GM21723 (cell line): ENCODE measurements around the gene TPPP2.
"Not testable (repeated sequence)": the region's sequence is repeated elsewhere in the genome, so short reads cannot be mapped to it uniquely, and the experiment has no call there.

Source experiments
- ATAC-seq: cut with Tn5 transposase; IDR thresholded peaks from one replicate; pipeline ENCODE4 v1.9.1; 2021; ENCODE audit warnings: mild to moderate bottlenecking, moderate library complexity; ENCODE audit not compliant: unreplicated experiment

TPPP2 gene

DNA sequence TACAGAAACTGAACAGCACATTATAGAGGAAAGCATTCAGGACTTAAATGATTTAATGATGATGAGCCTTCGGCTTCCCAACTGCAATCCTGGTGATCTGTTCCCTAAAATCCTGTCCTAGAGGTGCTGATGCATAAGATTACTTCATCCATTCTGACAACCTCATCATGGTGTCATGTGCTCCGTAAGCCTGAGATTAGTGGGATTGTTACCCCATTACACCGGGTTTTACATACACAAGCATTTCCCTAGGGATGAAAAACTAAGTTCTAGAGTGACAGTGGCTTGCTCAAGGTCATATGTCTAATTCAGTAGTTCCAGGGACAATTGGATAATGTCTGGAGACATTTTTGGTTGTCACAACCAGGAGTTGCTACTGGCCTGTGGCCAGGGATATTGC, 7.1 kb downstream of the TPPP2 start:
- no peak for ATAC-seq

DNA sequence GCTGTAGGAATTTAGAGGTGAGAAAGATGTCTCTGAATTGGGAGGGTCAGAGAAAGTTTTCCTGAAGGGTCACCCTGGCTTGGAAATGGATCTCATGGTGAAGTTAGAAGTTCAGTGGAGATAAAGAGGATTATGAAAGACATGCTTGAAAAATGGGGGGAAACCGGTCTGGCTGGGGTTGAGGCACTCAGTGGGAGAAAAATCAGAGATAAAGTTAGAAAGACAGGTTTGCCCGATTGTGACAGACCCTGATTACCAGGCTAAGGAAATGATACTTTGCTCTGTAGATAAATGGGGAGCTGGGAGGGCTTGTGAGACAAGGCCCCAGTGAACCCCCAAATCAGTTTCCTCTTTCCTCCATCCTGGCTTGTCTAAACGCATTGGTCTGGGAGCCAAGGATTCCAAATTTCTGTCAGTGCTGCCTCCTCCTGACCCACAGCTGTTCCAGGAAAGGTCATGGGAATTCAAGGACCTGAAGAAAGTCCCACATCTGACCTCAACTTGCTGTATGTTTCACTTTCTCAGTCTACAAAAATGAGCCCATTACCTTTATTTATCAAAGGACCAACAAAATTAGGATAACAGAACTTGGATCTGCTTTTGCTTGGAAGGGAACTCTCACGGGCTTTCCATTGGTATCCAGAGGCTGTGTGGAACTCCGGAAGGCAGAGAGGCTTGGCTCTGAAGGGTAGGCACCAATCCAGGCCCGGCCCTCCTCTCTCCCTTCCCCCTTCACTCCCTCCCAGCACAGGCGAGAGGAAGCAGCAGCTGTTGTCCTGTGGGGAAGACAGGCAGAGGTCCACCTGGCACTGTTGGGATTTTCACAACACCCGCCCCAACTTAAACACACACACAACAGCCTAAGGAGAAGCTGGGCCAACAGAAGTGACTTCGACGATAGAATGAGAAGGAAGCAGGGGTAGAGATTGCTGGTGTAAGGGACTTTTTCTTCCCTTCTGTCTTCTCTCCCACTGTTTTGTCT, 8.7 kb downstream of the TPPP2 start:
- no peak for ATAC-seq

DNA sequence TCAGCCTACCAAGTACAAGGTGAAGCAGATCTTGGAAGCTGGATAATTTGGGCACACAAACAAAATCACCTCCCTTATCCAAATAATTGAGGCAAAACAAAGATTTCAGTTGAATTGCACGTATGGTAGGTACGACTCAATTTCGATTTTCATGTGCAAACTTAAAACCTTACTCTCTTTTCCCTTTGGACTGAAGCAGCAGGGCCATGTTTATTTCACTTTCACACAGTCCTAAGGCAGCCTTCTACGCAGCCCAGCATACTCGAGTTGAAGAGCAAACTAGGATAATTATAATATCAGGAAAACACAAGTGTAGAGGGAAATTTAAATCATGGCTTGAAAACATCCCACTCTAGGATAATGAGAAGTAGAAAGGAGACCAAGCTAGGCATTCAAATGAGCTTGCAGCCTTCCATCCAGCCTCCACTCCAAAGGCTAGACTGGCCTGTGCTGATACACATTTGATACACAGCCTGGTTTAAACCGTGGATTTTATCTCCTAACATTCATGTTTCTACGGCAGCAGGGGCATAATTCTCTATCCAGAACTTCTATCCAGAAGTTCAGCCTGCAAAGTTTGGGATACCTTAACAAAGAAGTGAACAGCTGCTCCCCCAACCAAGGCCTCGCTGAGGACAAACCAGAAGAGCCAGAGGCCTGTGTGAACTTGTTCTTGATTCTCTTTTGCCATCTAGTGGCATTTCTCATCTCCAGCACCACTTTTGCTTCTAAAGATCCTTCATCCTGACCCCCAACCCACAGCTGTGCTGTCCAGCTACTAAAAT, 9.8 kb downstream of the TPPP2 start:
- no peak for ATAC-seq

DNA sequence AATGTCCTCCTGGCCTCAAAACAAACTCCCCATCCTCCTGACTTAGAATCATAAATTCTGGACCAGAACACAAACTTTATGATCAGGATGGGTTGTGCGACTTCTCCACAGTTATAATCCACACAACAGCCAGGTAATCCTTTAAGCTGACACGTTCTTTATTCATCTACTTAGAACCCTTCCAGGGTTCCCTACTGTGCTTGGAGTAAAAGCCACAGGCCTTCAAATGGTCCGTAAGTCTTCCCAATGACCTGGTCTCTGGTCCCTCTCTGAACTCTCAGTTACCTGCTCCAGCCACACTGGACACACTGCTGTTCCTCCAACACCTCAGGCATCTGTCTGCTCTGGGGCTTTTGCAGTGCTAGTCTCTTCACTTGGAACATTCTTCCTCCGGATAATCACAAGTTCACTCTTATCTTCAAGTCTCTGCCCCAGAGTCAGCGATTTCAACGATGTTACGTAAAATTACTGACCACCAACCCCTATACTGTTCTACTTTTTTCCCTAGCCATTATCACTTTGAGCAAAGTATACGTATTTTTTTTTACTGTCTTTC, 10.4 kb downstream of the TPPP2 start:
- no peak for ATAC-seq

DNA sequence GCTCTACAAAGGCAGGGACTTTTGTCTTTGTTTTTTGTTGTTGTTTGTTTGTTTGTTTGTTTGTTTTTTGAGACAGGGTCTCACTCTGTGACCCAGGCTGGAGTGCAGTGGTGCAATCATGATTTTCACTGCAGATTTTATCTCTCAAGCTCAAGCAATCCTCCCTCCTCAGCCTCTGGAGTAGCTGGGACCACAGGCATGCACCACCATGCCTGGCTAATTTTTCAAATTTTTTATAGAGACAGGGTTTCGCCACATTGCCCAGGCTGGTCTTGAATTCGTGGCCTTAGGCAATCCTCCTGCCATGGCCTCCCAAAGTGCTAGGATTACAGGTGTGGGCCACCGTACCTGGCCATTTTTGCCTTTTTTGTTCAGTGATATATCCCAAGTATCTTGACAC, 10.9 kb downstream of the TPPP2 start:
- not testable (repeated sequence) for ATAC-seq

DNA sequence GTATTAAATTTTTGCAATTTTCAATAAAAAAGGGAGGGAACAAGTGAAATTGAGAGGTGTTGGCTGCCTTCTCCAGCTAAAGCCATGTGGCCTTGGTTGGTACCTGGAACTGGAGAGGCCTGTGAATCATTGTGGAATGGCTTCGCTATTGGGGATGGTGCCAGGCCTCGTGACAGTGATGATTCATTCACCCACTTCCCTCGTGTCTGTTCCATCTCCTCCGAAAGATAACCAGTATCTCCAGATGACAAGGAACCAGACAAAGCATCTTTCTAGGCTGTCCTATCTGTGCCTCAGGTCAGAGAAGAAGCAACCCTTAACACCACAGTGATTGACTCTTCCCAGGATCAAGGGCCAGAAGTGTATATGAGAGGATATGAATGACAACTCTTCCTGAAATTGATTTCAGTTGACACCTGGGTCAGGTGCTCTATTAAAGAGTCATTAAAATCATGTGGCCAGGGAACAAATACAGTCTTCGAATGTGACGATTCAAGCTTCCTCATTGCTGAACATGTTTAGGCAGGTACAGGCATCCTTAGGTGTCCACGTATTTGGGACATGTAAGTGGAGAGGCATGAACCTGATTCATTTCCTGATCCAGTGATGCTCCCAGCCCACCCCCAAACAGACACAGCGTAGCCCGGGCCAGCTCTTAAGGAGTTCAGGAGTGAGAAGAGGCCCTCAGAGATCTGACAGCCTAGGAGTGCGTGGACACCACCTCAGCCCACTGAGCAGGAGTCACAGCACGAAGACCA, 11.8 kb downstream of the TPPP2 start, which contains the start of gene RNASE7:
Gene RNASE7, plus strand, starts transcription at position 687 of the 758 bp plus-strand sequence. CDS start 631 bp downstream, outside the sequence.
- no peak for ATAC-seq

DNA sequence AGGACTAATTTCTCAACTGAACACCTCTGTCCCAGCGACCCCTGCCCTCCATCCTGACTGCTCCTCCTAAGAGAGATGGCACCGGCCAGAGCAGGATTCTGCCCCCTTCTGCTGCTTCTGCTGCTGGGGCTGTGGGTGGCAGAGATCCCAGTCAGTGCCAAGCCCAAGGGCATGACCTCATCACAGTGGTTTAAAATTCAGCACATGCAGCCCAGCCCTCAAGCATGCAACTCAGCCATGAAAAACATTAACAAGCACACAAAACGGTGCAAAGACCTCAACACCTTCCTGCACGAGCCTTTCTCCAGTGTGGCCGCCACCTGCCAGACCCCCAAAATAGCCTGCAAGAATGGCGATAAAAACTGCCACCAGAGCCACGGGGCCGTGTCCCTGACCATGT, 12.9 kb downstream of the TPPP2 start:
- no peak for ATAC-seq

DNA sequence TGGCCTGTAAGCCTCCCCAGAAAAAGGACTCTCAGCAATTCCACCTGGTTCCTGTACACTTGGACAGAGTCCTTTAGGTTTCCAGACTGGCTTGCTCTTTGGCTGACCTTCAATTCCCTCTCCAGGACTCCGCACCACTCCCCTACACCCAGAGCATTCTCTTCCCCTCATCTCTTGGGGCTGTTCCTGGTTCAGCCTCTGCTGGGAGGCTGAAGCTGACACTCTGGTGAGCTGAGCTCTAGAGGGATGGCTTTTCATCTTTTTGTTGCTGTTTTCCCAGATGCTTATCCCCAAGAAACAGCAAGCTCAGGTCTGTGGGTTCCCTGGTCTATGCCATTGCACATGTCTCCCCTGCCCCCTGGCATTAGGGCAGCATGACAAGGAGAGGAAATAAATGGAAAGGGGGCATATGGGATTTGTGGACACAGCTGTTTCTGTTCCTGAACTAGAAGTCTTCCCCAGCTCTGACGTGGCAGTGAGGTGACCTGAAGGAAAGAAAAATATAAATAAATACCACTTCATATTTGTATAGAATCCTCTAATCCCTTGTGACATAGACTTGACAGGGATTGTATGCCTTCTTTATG, 13.5 kb downstream of the TPPP2 start:
- no peak for ATAC-seq

DNA sequence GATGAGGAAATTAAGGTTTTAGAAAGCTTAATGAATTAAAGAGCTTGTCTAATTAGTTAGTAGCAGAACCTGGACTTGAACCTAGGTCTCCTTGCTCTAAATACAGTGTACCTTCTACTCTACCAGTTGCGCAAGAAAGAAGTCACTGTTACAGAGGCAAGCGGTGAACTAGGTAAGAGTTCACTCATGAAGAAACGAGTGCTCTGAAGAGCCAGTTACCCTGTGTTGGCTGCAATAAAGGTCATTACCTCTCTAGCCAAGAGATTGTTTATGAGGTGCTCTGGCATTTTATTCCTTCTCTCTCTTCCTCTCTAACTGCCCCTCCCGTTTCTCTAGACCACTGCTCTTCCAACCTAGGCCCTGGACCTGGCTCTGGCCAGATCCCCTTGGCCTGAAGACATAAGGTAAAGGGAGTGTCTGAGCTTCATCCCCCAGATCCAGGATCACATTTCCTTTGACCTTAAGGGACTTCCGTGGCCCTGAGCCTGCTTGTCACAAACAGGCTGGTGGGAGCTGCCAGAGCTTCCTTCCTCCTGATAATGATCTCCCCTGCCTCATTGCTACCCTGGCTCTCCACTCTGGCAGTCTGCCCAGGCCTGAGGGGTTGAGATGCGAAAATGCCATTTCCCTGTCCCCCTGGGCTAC, 14.1 kb downstream of the TPPP2 start:
- no peak for ATAC-seq

DNA sequence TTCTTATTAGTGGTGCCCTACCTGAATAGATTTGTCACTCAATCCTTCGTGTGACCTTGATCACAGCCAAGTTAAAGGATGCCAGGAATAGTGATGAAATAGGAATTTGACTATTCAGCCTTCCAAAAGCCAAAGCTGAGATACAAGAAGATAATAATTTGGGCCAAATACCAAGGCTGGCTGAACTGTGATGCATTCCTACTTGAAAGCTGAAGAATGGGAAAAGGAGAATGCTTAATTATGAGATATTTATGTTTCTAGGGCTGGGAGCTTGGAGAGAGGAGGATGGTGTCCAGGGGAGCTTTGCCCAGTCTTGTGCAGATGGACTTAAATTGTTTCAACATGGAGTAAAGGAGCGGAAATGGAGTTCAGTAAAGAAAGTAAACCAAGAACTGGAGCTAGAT, 17.4 kb downstream of the TPPP2 start:
- no peak for ATAC-seq

DNA sequence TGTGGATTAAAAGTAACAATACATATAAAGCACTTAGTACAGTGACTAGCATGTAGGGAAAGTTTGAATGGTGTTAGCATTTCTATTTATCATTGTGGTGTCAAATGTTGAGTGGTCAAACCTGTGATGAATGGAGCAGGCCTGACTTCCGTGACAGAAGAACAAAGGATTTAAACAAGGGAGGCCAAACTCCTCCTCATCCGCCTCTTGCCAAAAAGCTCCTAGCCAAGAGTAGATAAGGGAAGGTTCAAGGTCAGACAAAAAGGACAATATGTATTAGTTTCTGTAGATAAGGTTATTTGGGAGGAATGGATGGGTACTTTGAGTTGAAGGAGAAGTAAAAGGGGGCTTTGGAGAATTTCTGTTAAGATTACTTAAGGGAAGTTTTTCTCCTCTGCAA, 18.6 kb downstream of the TPPP2 start:
- ATAC-seq, result no peak

DNA sequence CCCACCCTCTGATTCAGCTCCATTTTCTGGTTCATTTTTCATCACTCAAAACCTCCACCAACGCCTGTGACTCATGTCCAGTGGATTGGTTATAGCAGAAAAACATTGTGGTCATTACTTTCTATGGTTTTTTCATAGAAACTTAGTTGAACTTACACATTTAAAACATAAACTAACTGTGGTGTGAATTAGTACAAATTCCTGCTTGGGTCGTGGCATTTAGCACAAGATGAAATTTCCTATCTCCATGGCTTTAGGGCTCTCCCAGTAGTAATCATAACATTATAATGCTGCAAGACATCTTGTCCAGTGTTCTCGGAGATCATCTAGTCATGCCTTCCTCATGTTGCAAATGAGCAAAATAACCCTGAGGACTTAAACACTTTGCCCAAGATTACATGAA, 19.3 kb downstream of the TPPP2 start:
- no peak for ATAC-seq

DNA sequence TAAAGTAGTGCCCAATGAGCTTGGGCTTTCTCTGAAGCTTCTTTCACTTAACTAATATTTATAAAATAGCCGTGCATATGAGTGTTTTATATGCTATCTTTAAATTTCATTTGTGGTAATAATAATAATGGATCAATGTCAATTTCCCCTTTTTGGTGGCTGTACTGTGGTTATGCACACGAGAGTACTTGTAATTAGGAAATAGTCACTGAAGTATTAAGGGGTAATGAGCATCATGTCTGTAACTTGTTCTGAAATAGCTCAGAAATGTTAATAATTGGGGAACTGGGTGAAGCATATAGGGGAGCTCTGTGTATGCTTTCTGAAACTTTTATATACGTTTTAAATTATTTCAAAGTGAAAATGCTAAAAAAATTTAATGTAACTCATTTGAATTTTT, 20.6 kb downstream of the TPPP2 start:
- ATAC-seq, result no peak

DNA sequence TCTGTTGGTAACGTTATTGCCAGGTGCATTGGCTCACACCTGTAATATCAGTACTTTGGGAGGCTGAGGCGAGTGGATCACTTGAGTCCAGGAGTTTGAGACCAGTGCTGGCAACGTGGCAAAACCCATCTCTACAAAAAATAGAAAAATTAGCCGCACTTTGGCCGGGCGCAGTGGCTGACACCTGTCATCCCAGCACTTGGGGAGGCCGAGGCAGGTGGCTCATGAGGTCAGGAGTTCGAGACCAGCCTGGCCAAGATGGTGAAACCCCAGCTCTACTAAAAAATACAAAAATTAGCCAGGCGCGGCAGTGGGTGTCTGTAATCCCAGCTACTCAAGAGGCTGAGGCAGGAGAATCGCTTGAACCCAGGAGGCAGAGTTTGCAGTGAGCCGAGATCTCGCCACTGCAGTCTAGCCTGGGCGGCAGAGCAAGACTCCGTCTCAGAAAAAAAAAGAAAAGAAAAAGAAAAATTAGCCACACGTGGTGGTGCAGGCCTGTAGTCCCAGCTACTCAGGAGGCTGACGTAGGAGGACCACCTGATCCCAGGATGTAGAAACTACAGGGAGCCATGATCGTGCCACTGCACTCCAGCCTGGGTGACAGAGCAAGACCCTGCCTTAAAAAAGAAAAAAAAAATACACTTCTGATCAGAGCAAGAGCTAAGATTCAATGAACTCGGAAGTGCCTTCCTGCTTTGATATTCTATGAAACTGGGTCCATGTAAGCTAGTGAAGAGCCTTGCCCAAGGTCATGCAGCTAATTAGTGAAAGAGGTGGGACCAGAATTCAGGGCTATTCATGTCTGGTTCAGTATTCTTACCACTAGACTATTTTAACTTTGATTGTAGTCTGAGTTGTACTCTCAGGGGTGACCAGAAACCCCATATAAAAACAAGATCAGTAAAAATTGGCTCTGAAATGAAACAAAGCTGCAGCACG, 23.4 kb downstream of the TPPP2 start:
- ATAC-seq, result no peak

DNA sequence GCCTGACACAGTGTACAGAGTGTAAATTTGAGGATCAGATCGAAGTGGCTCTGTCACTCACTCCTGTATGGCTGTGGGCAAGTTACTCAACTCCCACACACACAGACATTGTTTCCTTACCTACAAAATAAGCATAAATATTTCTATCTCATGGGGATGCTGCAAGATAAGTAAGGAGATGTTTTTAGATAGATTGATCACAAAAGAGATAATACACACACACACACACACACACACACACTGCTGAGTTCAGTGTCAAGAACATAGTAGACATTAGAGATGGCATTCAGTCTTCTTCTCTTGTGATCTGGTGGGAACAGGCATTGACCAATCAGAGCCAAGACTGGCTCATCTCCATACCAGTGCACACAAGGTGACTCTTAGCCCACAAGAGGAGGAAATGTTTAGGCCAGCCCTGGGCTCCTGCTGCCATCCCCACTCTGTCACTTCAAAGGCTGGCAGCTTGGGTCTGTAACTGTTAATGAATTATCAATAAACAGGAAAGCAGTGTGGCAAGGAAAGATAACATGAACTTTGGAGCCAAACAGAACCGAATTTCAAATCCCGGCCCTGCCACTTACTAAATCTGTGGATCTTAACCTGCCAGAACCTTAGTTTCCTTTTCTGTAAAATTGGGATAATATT, 24.2 kb downstream of the TPPP2 start:
- ATAC-seq, result no peak

DNA sequence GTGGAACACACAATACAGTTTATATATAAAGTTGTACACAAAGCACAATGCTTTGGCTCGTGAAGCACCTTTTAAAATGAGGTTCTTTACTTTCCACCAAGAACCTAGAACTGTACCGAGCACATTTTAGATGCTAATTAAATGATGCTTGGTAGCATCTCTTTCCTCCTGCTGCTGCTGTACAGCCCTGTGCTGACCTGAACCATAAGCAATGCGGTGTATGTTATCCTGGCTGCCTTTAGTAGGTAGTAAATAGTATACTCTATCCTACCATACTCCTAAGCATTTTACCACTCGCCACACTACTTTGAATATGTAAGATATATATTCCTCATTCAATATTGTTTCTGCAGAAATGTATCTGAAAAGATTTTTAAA, 24.7 kb downstream of the TPPP2 start:
- ATAC-seq, result no peak

DNA sequence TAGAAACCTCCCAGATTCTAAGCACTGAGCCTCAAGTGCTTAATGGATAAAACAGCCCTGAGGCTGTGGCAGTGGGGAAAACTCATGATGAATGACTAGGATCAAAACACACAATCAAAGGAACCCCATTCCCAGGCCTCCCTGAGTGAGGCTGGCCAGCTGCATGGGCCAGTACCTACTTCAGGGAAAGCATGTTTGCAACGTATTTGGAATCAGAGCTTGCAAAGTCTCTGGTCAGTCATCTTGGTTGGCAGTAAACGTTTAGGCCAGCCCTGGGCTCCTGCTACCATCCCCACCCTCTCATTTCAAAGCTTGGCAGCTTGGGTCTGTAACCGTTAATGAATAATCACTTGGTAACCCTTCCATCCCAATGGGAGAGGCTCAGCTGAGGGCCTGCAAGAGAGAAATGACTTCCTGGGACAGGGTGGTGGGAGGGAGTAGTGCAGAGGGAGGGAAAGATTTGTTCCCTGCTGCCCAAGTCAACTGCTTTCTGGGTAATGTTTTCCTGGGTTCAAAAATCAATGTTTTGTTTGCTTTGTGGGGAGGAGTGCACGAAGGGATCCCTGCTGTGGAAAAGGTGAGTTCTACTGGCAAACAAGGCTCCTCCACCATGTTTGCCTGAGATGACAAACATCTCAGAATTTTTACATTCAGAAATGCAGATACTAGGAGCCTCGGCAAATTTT, 25.6 kb downstream of the TPPP2 start:
- ATAC-seq, result no peak
